Measurements from ENCODE around the gene MAML2. TPM values are rescaled to one million over a fixed set of nuclear protein-coding genes. Genes with fewer than 3 reads are reported as not detected.

Gene MAML2
- polyA plus RNA-seq, 3 donors, result 0.57 to 7.6 (median 1.2) TPM

DNA sequence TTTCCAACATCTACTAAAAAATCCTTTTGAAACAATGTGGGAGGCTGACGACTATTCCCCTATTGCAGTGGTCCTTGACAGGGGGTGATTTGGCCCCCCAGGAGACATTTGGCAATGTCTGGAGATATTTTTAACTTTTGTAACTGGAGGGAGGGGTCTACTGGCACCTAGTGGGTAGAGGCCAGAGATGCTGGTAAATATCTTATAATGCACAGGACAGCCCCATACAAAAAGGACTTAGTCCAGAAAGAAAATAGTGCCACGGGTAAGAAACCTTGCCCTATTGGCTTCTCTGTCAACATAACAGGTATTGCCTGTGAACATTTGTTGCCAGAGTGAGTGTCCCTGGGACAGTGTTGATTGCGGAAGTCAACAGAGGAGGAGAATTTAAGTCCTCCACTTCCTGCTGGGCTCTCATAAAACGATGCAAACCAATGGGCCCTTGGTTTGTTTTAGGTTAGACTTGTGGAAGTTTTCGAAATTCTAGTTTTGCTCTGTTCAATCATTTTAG is 101.6 kb downstream of the MAML2 start:
- no peaks in the 10 kb centered on the region for H4K20me1 ChIP-seq (ENCODE audit: insufficient read depth, low read length)
- H3K9me3 ChIP-seq (replicated peaks in 1 of 2; ENCODE audit: control insufficient read depth in 1 of 2, insufficient read depth in 1 of 2, low read length in 2 of 2), result no peaks in the 10 kb centered on the region
- H3K79me2 ChIP-seq (ENCODE audit: insufficient read depth, low read length), result no peaks in the 10 kb centered on the region
- peak overlapping the region in 1 of 2 donors; percentile 93 for H3K27ac ChIP-seq (ENCODE audit: low read depth in 1 of 2, low read length in 2 of 2)
- H3K4me1 Mint-ChIP-seq, result peaks cover 37% of the 10 kb centered on the region
- peak overlapping the region; percentile 92 to 99 (median 94) for H3K27ac Mint-ChIP-seq
- peak overlapping the region in 1 of 3 experiments; percentile 74 for H3K4me3 ChIP-seq (replicated peaks in 1 of 3; ENCODE audit: low read depth in 2 of 3, low read length in 3 of 3)
- H3K4me2 ChIP-seq (replicated peaks; ENCODE audit: extremely low read depth, low read length, poor library complexity, severe bottlenecking), result peak overlapping the region; percentile 80
- DNase-seq, result peak; percentile 26 to 55 (median 47)
- WGBS (ENCODE audit: insufficient coverage), result 21% methylated on average over 2 of the region's 5 CpGs
- H3K27me3 ChIP-seq (ENCODE audit: control insufficient read depth in 2 of 2, insufficient read depth in 2 of 2, low read length in 2 of 2), result no peaks in the 10 kb centered on the region
- H3K36me3 Mint-ChIP-seq, result no peaks in the 10 kb centered on the region
- no peak for TF ChIP-seq CTCF (IDR thresholded peaks at IDR 0.05)
- intact Hi-C loops (cut with micrococcal nuclease), result loop anchor here in 1 of 2 donors (10.0 kb wide), 1 partner anchor 47 kb away; no protein-coding TSS in a partner anchor
- H3K36me3 ChIP-seq (replicated peaks in 1 of 2; ENCODE audit: control insufficient read depth in 1 of 2, insufficient read depth in 2 of 2, low read length in 2 of 2), result no peaks in the 10 kb centered on the region
- peaks cover 32 to 40% of the 10 kb centered on the region in 2 donors for H3K4me1 ChIP-seq (ENCODE audit: control insufficient read depth in 1 of 2, insufficient read depth in 2 of 2, low read length in 2 of 2)
- no peaks in the 10 kb centered on the region for H3K9me3 Mint-ChIP-seq
- H3K27me3 Mint-ChIP-seq (ENCODE audit: low read depth in 3 of 3), result no peaks in the 10 kb centered on the region
- H3K9ac ChIP-seq (ENCODE audit: insufficient read depth, low read length, poor library complexity, severe bottlenecking), result no peak overlapping the region
- H2AFZ ChIP-seq (ENCODE audit: insufficient read depth, low read depth, low read length, poor library complexity, severe bottlenecking), result no peak overlapping the region
- no peak overlapping the region for H3K4me3 Mint-ChIP-seq

GRCh38 chr11:96238563-96239135 is 104.3 kb downstream of the MAML2 start:
- WGBS (ENCODE audit: insufficient coverage), result no CpG with 5 or more reads among the region's 2 CpGs
- peaks cover 35% of the 10 kb centered on the region for H3K4me1 Mint-ChIP-seq

More at GRCh38 chr11:96238563-96239135, 104.3 kb downstream of the MAML2 start:
- no peak overlapping the region for H3K27ac ChIP-seq (ENCODE audit: low read depth in 1 of 2, low read length in 2 of 2)
- H3K79me2 ChIP-seq (ENCODE audit: insufficient read depth, low read length), result no peaks in the 10 kb centered on the region
- no peak overlapping the region for H3K4me3 ChIP-seq (replicated peaks in 1 of 3; ENCODE audit: low read depth in 2 of 3, low read length in 3 of 3)
- H3K27me3 ChIP-seq (ENCODE audit: control insufficient read depth in 2 of 2, insufficient read depth in 2 of 2, low read length in 2 of 2), result no peaks in the 10 kb centered on the region
- H3K9me3 Mint-ChIP-seq, result no peaks in the 10 kb centered on the region
- H3K9me3 ChIP-seq (replicated peaks in 1 of 2; ENCODE audit: control insufficient read depth in 1 of 2, insufficient read depth in 1 of 2, low read length in 2 of 2), result no peaks in the 10 kb centered on the region
- H2AFZ ChIP-seq (ENCODE audit: insufficient read depth, low read depth, low read length, poor library complexity, severe bottlenecking), result no peak overlapping the region
- H3K4me1 ChIP-seq (ENCODE audit: control insufficient read depth in 1 of 2, insufficient read depth in 2 of 2, low read length in 2 of 2), result peaks cover 30 to 40% of the 10 kb centered on the region in 2 donors
- H3K4me2 ChIP-seq (replicated peaks; ENCODE audit: extremely low read depth, low read length, poor library complexity, severe bottlenecking), result no peak overlapping the region
- H3K36me3 ChIP-seq (replicated peaks in 1 of 2; ENCODE audit: control insufficient read depth in 1 of 2, insufficient read depth in 2 of 2, low read length in 2 of 2), result no peaks in the 10 kb centered on the region
- H4K20me1 ChIP-seq (ENCODE audit: insufficient read depth, low read length), result no peaks in the 10 kb centered on the region
- peaks cover 0 to 4% of the 10 kb centered on the region in 2 donors for H3K36me3 Mint-ChIP-seq
- TF ChIP-seq CTCF (IDR thresholded peaks at IDR 0.05), result no peak
- DNase-seq, result no peak
- no peaks in the 10 kb centered on the region for H3K27me3 Mint-ChIP-seq (ENCODE audit: low read depth in 3 of 3)
- H3K9ac ChIP-seq (ENCODE audit: insufficient read depth, low read length, poor library complexity, severe bottlenecking), result no peak overlapping the region
- no peak overlapping the region for H3K4me3 Mint-ChIP-seq
- H3K27ac Mint-ChIP-seq, result no peak overlapping the region
- intact Hi-C loops (cut with micrococcal nuclease), result no loop called here
